Measurements from ENCODE around the gene PDIA2. TPM values are rescaled to one million over a fixed set of nuclear protein-coding genes. Genes with fewer than 3 reads are reported as not detected.

Gene PDIA2
- total and polyA plus RNA-seq, 8 donors: 32.3 to 932 (median 118) TPM; not detected in 1

DNA sequence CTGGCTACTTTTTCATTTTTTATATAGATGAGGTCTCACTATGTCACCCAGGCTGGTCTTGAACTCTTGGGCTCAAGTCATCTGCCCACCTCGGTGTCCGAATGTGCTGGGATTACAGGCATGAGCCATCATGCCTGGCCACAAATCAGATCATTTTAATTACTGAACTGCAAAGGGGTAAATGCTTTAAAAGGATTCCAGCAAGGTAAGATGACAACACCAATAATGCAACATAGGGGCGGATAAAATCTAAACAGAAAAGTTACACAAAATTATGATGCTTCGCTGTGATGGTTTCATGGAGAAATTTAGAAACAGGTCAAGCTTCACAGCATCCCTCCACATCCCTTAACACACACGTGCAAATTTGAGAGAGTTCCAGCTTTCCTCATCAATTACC is 37.2 kb downstream of the PDIA2 start:
- intact Hi-C loops (cut with DNase I; ENCODE audit: low total_unique reads): no loop called here
- H3K4me3 ChIP-seq: no peak overlapping the region
- TF ChIP-seq POLR2AphosphoS5 (IDR thresholded peaks at IDR 0.05) (no peak), CTCF (IDR thresholded peaks at IDR 0.05) (no peak), EP300 (IDR thresholded peaks at IDR 0.05) (no peak), POLR2A (IDR thresholded peaks at IDR 0.05) (no peak)
- peaks cover 12 to 23% (median 18%) of the 10 kb centered on the region in 4 donors for H3K4me1 ChIP-seq
- no peak for DNase-seq
- H3K9me3 ChIP-seq: no peaks in the 10 kb centered on the region
- 91 to 95% (median 93%) methylated on average over 5 of the region's 5 CpGs for WGBS, 5 donors
- H3K27me3 ChIP-seq: no peaks in the 10 kb centered on the region
- no peak overlapping the region for H3K27ac ChIP-seq
- peaks cover 6 to 28% (median 20%) of the 10 kb centered on the region in 4 donors for H3K36me3 ChIP-seq

DNA sequence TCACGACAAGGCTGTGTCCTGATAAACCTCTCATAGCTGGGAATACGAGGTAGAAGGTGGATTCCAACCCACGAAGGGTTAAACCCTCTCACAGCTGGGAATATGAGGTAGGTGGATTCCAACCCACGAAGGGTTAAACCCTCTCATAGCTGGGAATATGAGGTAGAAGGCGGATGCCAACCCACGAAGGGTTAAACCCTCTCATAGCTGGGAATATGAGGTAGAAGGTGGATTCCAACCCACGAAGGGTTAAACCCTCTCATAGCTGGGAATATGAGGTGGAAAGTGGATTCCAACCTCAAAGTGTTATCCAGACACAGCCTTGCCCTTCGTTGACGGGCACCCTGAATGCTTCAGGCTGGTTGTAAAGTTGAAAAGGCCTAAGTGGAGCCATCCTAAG is 38.6 kb downstream of the PDIA2 start:
- no peak for TF ChIP-seq POLR2AphosphoS5 (IDR thresholded peaks at IDR 0.05)
- TF ChIP-seq EP300 (IDR thresholded peaks at IDR 0.05): no peak
- no peak for TF ChIP-seq CTCF (IDR thresholded peaks at IDR 0.05)
- no peak for TF ChIP-seq POLR2A (IDR thresholded peaks at IDR 0.05)
- Histone ChIP-seq H3K36me3 (peaks cover 6 to 28% (median 20%) of the 10 kb centered on the region in 4 donors), H3K4me3 (no peak overlapping the region), H3K27me3 (no peaks in the 10 kb centered on the region), H3K9me3 (no peaks in the 10 kb centered on the region), H3K27ac (no peak overlapping the region), H3K4me1 (peaks cover 18 to 33% (median 30%) of the 10 kb centered on the region in 4 donors)
- intact Hi-C loops (cut with DNase I; ENCODE audit: low total_unique reads): no loop called here
- no peak for DNase-seq
- WGBS, 5 donors: 73 to 85% (median 78%) methylated on average over 9 of the region's 9 CpGs

- DNase-seq: no peak
- H3K27me3 ChIP-seq: no peaks in the 10 kb centered on the region
- peaks cover 29 to 42% (median 41%) of the 10 kb centered on the region in 4 donors for H3K4me1 ChIP-seq
- WGBS, 5 donors: 92 to 95% (median 94%) methylated on average over 13 of the region's 13 CpGs
- no peak overlapping the region for H3K27ac ChIP-seq
- peaks cover 6 to 20% (median 17%) of the 10 kb centered on the region in 4 donors for H3K36me3 ChIP-seq
- no peaks in the 10 kb centered on the region for H3K9me3 ChIP-seq
- no peak overlapping the region for H3K4me3 ChIP-seq
- no peak for TF ChIP-seq POLR2AphosphoS5 (IDR thresholded peaks at IDR 0.05)
- no peak for TF ChIP-seq CTCF (IDR thresholded peaks at IDR 0.05)
- TF ChIP-seq POLR2A (IDR thresholded peaks at IDR 0.05): no peak
- TF ChIP-seq EP300 (IDR thresholded peaks at IDR 0.05): no peak
- intact Hi-C loops (cut with DNase I; ENCODE audit: low total_unique reads): no loop called here
Measured at GRCh38 chr16:322476-323143, 39.6 kb downstream of the PDIA2 start.

DNA sequence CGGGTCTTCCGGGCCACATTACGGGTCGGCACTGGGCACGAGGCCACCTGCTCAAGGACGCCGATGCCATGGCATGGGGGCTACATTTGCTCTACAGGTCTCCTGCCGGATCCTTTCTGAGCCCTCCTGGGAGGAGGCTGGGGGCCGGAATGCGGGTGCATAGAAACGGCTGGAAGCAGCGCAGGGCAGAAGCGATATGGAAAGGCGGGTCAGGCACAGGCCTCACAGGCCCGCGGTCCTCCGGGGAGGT is 41.2 kb downstream of the PDIA2 start:
- intact Hi-C loops (cut with DNase I; ENCODE audit: low total_unique reads): no loop called here
- H3K4me3 ChIP-seq: no peak overlapping the region
- peaks cover 0 to 7% (median 3%) of the 10 kb centered on the region in 4 donors for H3K36me3 ChIP-seq
- H3K27me3 ChIP-seq: no peaks in the 10 kb centered on the region
- peaks cover 39 to 55% (median 53%) of the 10 kb centered on the region in 4 donors for H3K4me1 ChIP-seq
- TF ChIP-seq POLR2A (IDR thresholded peaks at IDR 0.05) (no peak), EP300 (IDR thresholded peaks at IDR 0.05) (no peak), CTCF (IDR thresholded peaks at IDR 0.05) (no peak), POLR2AphosphoS5 (IDR thresholded peaks at IDR 0.05) (no peak)
- DNase-seq: no peak
- 75 to 85% (median 82%) methylated on average over 16 to 17 of the region's 17 CpGs for WGBS, 5 donors
- peak overlapping the region in 2 of 5 donors; percentile 50 to 88 for H3K27ac ChIP-seq
- H3K9me3 ChIP-seq: no peaks in the 10 kb centered on the region
